GM12865 (cell line): ENCODE results near the gene GNRHR.

Experiments
- DNase-seq: peaks from one replicate; pipeline ENCODE4 v3.0.0; 2010; ENCODE audit warnings: low read depth
- H3K4me3 ChIP-seq: 2 replicates; pipeline ENCODE4 v1.5.1; 2011; ENCODE audit warnings: mild to moderate bottlenecking, low read depth, low read length, control low read depth
- CTCF ChIP-seq: IDR thresholded peaks from 2 replicates; pipeline ENCODE4 v1.5.1; 2011; ENCODE audit warnings: low read length, control low read depth, low read depth, inconsistent platforms; ENCODE audit not compliant: insufficient read depth; ENCODE audit errors: missing control alignments

The GNRHR gene

GRCh38 chr4:67751260-67751659 lies 2.9 kb downstream of the GNRHR start:
- no peak for TF ChIP-seq CTCF
- H3K4me3 ChIP-seq: no peak overlapping the region

GRCh38 chr4:67750691-67751090 lies 3.5 kb downstream of the GNRHR start:
- H3K4me3 ChIP-seq: no peak overlapping the region
- no peak for DNase-seq
- no peak for TF ChIP-seq CTCF

More at GRCh38 chr4:67751260-67751659, 2.9 kb downstream of the GNRHR start:
- no peak for DNase-seq

DNA sequence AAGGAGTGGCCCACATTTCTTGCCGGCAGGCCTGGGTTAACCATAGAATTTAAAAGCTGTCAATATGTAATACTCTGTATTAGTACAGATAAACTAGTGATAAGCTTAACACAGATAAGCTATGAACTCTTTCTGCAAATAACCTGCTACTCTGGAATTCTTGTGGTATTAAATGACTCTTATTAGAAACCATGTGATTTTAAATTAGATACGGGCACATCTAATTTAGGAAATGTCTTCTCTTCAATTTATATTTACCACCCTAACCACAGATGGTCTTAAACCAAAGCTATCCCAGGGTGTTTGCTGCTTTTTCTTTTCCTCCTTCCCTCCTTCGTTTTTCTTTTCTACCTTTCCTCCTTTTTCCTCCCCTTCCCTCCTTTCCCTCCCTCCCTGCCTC lies 4.9 kb downstream of the GNRHR start:
- TF ChIP-seq CTCF: no peak
- DNase-seq: no peak
- no peak overlapping the region for H3K4me3 ChIP-seq

DNA sequence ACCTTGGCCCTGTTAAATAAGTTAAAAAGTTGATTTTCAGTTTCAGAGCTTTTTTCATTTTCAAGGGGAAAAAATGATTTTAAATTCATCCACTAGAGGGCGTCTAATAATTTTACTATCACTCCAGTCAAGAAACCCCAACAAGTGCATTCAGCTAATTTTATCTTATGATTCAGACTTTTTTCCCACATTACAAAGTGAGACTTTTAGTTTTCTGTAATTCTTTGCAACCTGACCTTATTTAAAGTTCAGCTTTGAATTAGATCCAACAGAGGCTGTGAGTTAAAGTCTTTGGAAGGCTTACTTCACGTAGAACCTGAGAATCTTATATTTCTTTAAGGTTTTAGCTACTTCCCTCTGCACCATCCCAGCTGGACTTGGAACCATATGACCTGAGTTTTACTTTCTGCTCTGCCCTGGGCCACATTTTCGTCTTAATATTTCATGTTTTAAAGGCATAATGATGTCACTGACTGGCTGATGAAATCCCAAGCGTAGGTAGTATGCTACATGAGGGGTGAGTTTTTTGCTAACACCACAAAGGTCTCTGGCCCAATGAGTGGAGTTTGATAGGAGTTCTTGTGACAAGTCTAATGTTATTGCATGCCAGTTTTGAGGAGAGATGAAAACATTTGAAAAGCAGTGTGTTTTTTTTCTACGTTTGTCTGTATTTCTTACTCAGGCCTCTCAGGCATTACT lies 7.2 kb downstream of the GNRHR start:
- peak; percentile 53 for DNase-seq
- peak; percentile 37 for TF ChIP-seq CTCF
- H3K4me3 ChIP-seq: no peak overlapping the region

GRCh38 chr4:67744561-67745283 lies 9.5 kb downstream of the GNRHR start:
- no peak for DNase-seq
- H3K4me3 ChIP-seq: no peak overlapping the region
- TF ChIP-seq CTCF: no peak

- H3K4me3 ChIP-seq: no peak overlapping the region
- DNase-seq: no peak
- no peak for TF ChIP-seq CTCF
Observed at GRCh38 chr4:67743194-67743593, 11.0 kb downstream of the GNRHR start.
